ENCODE measurements around the gene LRRC8E.
A peak's percentile ranks its signal among the peaks of the same experiment; 100 is the strongest.

The LRRC8E gene

DNA sequence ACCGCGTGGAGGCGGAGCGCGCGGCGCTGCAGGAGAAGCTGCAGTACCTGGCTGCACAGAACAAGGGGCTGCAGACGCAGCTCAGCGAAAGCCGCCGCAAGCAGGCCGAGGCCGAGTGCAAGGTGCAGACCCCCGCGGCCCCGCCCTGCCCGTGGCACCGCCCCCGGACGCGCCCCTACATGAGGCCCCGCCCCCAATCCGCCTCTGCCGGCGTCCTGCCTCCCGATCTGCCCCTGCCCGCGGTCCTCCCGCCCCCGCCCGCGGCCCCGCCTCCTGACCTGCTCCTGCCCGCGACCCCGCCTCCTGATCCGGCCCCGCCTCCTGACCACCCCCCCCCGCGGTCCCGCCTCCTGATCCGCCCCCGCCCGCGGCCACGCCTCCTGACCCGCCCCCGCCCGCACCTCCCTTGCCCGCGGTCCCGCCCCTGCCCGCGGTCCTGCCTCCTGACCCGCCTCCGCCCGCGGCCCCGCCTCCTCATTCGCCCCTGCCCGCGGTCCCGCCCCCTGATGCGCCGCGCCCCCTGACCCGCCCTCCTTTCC, 25.8 kb upstream of the LRRC8E start:
- 4% methylated on average over 15 of the region's 67 CpGs for WGBS
- Histone ChIP-seq H4K8ac (ENCODE audit: low read length) (no peak overlapping the region), H3K14ac (ENCODE audit: low read length in 2 of 2) (no peak overlapping the region)

GRCh38 chr19:7863157-7863970, 24.9 kb upstream of the LRRC8E start:
- Histone ChIP-seq H3K9me3 (ENCODE audit: control insufficient read depth, low read length) (no peaks in the 10 kb centered on the region), H2BK15ac (ENCODE audit: low read depth, poor library complexity, severe bottlenecking) (no peak overlapping the region), H3K4me2 (ENCODE audit: low read length, poor library complexity, severe bottlenecking) (peak overlapping the region; percentile 31), H2BK120ac (ENCODE audit: low read depth, low read length) (no peak overlapping the region), H2AFZ (ENCODE audit: low read depth, low read length) (no peak overlapping the region), H3K79me1 (replicated peaks; ENCODE audit: low read length, poor library complexity, severe bottlenecking) (no peaks in the 10 kb centered on the region), H3K27ac (ENCODE audit: low read length, poor library complexity, severe bottlenecking) (no peak overlapping the region), H3K4ac (ENCODE audit: low read depth in 1 of 2, low read length in 2 of 2) (no peak overlapping the region), H4K8ac (ENCODE audit: low read length) (no peak overlapping the region), H3K14ac (ENCODE audit: low read length in 2 of 2) (peak overlapping the region in 1 of 2 experiments; percentile 79), H3K27me3 (ENCODE audit: control insufficient read depth in 1 of 2, insufficient read depth in 1 of 2, low read length in 2 of 2) (peaks cover 17 to 27% of the 10 kb centered on the region in 2 experiments), H3K9ac (ENCODE audit: low read length) (no peak overlapping the region), H2AK5ac (ENCODE audit: low read length, severe bottlenecking) (no peak overlapping the region), H2BK5ac (ENCODE audit: low read depth, low read length, poor library complexity, severe bottlenecking) (no peak overlapping the region), H2BK12ac (ENCODE audit: low read length in 2 of 2) (no peak overlapping the region), H3K18ac (ENCODE audit: low read depth in 1 of 2, low read length in 2 of 2) (no peak overlapping the region), H3K4me3 (ENCODE audit: insufficient read depth in 1 of 2, low read depth in 1 of 2, low read length in 2 of 2) (no peak overlapping the region), H4K91ac (ENCODE audit: low read length) (no peak overlapping the region), H3K23ac (ENCODE audit: low read length in 2 of 2) (no peak overlapping the region), H3K36me3 (ENCODE audit: control insufficient read depth in 1 of 2, insufficient read depth in 2 of 2, low read depth in 1 of 2, low read length in 2 of 2) (peaks cover 0 to 35% of the 10 kb centered on the region in 2 experiments), H3K4me1 (ENCODE audit: control insufficient read depth, insufficient read depth, low read depth, low read length) (peaks cover 19% of the 10 kb centered on the region)
- no peak for DNase-seq
- 35% methylated on average over 79 of the region's 83 CpGs for WGBS

More for the DNA sequence above, 25.8 kb upstream of the LRRC8E start:
- H3K4me1 ChIP-seq (ENCODE audit: control insufficient read depth, insufficient read depth, low read depth, low read length), result peaks cover 18% of the 10 kb centered on the region
- H2BK12ac ChIP-seq (ENCODE audit: low read length in 2 of 2), result no peak overlapping the region
- no peaks in the 10 kb centered on the region for H3K9me3 ChIP-seq (ENCODE audit: control insufficient read depth, low read length)
- peaks cover 17 to 21% of the 10 kb centered on the region in 2 experiments for H3K27me3 ChIP-seq (ENCODE audit: control insufficient read depth in 1 of 2, insufficient read depth in 1 of 2, low read length in 2 of 2)
- H3K4ac ChIP-seq (ENCODE audit: low read depth in 1 of 2, low read length in 2 of 2), result no peak overlapping the region
- no peak overlapping the region for H3K27ac ChIP-seq (ENCODE audit: low read length, poor library complexity, severe bottlenecking)
- no peak overlapping the region for H4K91ac ChIP-seq (ENCODE audit: low read length)
- H2AK5ac ChIP-seq (ENCODE audit: low read length, severe bottlenecking), result no peak overlapping the region
- H3K4me3 ChIP-seq (ENCODE audit: insufficient read depth in 1 of 2, low read depth in 1 of 2, low read length in 2 of 2), result peak overlapping the region in 1 of 2 experiments; percentile 44
- peak; percentile 67 for DNase-seq
- H3K23ac ChIP-seq (ENCODE audit: low read length in 2 of 2), result no peak overlapping the region
- no peak overlapping the region for H3K9ac ChIP-seq (ENCODE audit: low read length)
- peaks cover 0 to 35% of the 10 kb centered on the region in 2 experiments for H3K36me3 ChIP-seq (ENCODE audit: control insufficient read depth in 1 of 2, insufficient read depth in 2 of 2, low read depth in 1 of 2, low read length in 2 of 2)
- H3K4me2 ChIP-seq (ENCODE audit: low read length, poor library complexity, severe bottlenecking), result peak overlapping the region; percentile 67
- no peak overlapping the region for H2BK120ac ChIP-seq (ENCODE audit: low read depth, low read length)
- no peak overlapping the region for H2BK15ac ChIP-seq (ENCODE audit: low read depth, poor library complexity, severe bottlenecking)
- H3K79me1 ChIP-seq (replicated peaks; ENCODE audit: low read length, poor library complexity, severe bottlenecking), result no peaks in the 10 kb centered on the region
- no peak overlapping the region for H2AFZ ChIP-seq (ENCODE audit: low read depth, low read length)
- H3K18ac ChIP-seq (ENCODE audit: low read depth in 1 of 2, low read length in 2 of 2), result peak overlapping the region in 1 of 2 experiments; percentile 51
- no peak overlapping the region for H2BK5ac ChIP-seq (ENCODE audit: low read depth, low read length, poor library complexity, severe bottlenecking)

DNA sequence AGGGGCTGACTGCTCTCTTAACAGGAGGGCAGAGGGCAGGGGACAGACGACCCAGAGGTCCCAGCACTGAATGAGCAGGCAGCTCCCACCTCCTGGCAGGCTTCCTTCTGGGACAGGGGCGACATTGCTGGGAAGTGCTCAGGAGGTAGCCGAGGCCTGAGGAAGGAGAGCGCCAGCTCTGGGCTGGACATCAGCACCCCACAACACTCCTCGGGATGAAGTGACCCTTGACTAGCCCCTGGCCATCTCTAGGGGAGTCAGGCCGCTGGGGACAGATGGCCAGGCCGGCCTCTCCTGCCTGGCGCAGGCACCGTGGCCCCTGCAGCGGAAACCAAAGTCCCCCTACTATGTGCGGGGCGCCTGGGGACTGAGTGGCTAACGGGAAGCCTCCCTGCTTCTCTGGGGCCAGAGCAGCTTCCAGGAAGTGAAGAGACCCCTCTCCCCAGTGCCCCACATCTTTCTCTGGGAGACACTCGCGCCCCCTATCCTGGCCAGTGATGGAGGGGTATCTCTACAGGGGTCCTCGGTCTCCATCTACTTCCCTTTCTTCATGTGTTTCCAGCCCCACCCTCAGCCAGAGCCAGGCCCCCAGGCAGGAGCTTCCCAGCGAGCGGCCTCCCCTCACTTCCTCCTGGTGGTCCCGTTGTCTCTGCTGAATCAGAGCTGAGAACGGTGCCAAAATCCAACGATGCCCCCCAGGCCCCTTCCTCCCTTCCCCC, 24.2 kb upstream of the LRRC8E start:
- Histone ChIP-seq H2AFZ (ENCODE audit: low read depth, low read length) (no peak overlapping the region), H3K27ac (ENCODE audit: low read length, poor library complexity, severe bottlenecking) (no peak overlapping the region), H3K18ac (ENCODE audit: low read depth in 1 of 2, low read length in 2 of 2) (no peak overlapping the region), H3K4me2 (ENCODE audit: low read length, poor library complexity, severe bottlenecking) (no peak overlapping the region), H3K9me3 (ENCODE audit: control insufficient read depth, low read length) (no peaks in the 10 kb centered on the region), H2AK5ac (ENCODE audit: low read length, severe bottlenecking) (no peak overlapping the region), H3K23ac (ENCODE audit: low read length in 2 of 2) (no peak overlapping the region), H3K14ac (ENCODE audit: low read length in 2 of 2) (no peak overlapping the region), H2BK5ac (ENCODE audit: low read depth, low read length, poor library complexity, severe bottlenecking) (no peak overlapping the region), H2BK120ac (ENCODE audit: low read depth, low read length) (no peak overlapping the region), H3K36me3 (ENCODE audit: control insufficient read depth in 1 of 2, insufficient read depth in 2 of 2, low read depth in 1 of 2, low read length in 2 of 2) (peaks cover 0 to 34% of the 10 kb centered on the region in 2 experiments), H3K27me3 (ENCODE audit: control insufficient read depth in 1 of 2, insufficient read depth in 1 of 2, low read length in 2 of 2) (peaks cover 17 to 31% of the 10 kb centered on the region in 2 experiments), H3K4ac (ENCODE audit: low read depth in 1 of 2, low read length in 2 of 2) (no peak overlapping the region), H2BK12ac (ENCODE audit: low read length in 2 of 2) (no peak overlapping the region), H3K4me1 (ENCODE audit: control insufficient read depth, insufficient read depth, low read depth, low read length) (peaks cover 27% of the 10 kb centered on the region), H3K4me3 (ENCODE audit: insufficient read depth in 1 of 2, low read depth in 1 of 2, low read length in 2 of 2) (no peak overlapping the region), H4K8ac (ENCODE audit: low read length) (no peak overlapping the region), H3K9ac (ENCODE audit: low read length) (no peak overlapping the region), H3K79me1 (replicated peaks; ENCODE audit: low read length, poor library complexity, severe bottlenecking) (no peaks in the 10 kb centered on the region), H4K91ac (ENCODE audit: low read length) (no peak overlapping the region), H2BK15ac (ENCODE audit: low read depth, poor library complexity, severe bottlenecking) (no peak overlapping the region)
- DNase-seq, result no peak
- WGBS, result 80% methylated on average over 21 of the region's 21 CpGs

- Histone ChIP-seq H3K4me1 (ENCODE audit: control insufficient read depth, insufficient read depth, low read depth, low read length) (peaks cover 32% of the 10 kb centered on the region), H2BK5ac (ENCODE audit: low read depth, low read length, poor library complexity, severe bottlenecking) (no peak overlapping the region), H3K9ac (ENCODE audit: low read length) (no peak overlapping the region), H3K36me3 (ENCODE audit: control insufficient read depth in 1 of 2, insufficient read depth in 2 of 2, low read depth in 1 of 2, low read length in 2 of 2) (peaks cover 0 to 28% of the 10 kb centered on the region in 2 experiments), H3K14ac (ENCODE audit: low read length in 2 of 2) (no peak overlapping the region), H2BK120ac (ENCODE audit: low read depth, low read length) (no peak overlapping the region), H2BK15ac (ENCODE audit: low read depth, poor library complexity, severe bottlenecking) (no peak overlapping the region), H2AFZ (ENCODE audit: low read depth, low read length) (no peak overlapping the region), H4K91ac (ENCODE audit: low read length) (no peak overlapping the region), H3K18ac (ENCODE audit: low read depth in 1 of 2, low read length in 2 of 2) (no peak overlapping the region), H2BK12ac (ENCODE audit: low read length in 2 of 2) (no peak overlapping the region), H3K4me3 (ENCODE audit: insufficient read depth in 1 of 2, low read depth in 1 of 2, low read length in 2 of 2) (no peak overlapping the region), H3K9me3 (ENCODE audit: control insufficient read depth, low read length) (no peaks in the 10 kb centered on the region), H3K27me3 (ENCODE audit: control insufficient read depth in 1 of 2, insufficient read depth in 1 of 2, low read length in 2 of 2) (peaks cover 17 to 31% of the 10 kb centered on the region in 2 experiments), H3K4ac (ENCODE audit: low read depth in 1 of 2, low read length in 2 of 2) (no peak overlapping the region), H2AK5ac (ENCODE audit: low read length, severe bottlenecking) (no peak overlapping the region), H3K23ac (ENCODE audit: low read length in 2 of 2) (no peak overlapping the region), H3K79me1 (replicated peaks; ENCODE audit: low read length, poor library complexity, severe bottlenecking) (no peaks in the 10 kb centered on the region), H3K27ac (ENCODE audit: low read length, poor library complexity, severe bottlenecking) (no peak overlapping the region), H3K4me2 (ENCODE audit: low read length, poor library complexity, severe bottlenecking) (no peak overlapping the region), H4K8ac (ENCODE audit: low read length) (no peak overlapping the region)
- DNase-seq, result no peak
- 76% methylated on average over 18 of the region's 18 CpGs for WGBS
Observed at GRCh38 chr19:7864690-7865074, 23.6 kb upstream of the LRRC8E start.

Measured in mesenchymal stem cell (in vitro differentiated cells and primary cell).